NCI-H2196 (cell line): ENCODE data around the gene OSBPL1A.

Source experiments
- DNase-seq: peaks from one replicate; lab custom pipeline; 2025; ENCODE audit not compliant: unreplicated experiment; lab: John Stamatoyannopoulos, UW

Gene OSBPL1A

GRCh38 chr18:24397694-24398368, at the start of gene OSBPL1A:
TSS of gene OSBPL1A (minus strand) at chr18:24397824. CDS start at chr18:24377533, 20,291 bp downstream.
- peak; percentile 93 for DNase-seq

DNA sequence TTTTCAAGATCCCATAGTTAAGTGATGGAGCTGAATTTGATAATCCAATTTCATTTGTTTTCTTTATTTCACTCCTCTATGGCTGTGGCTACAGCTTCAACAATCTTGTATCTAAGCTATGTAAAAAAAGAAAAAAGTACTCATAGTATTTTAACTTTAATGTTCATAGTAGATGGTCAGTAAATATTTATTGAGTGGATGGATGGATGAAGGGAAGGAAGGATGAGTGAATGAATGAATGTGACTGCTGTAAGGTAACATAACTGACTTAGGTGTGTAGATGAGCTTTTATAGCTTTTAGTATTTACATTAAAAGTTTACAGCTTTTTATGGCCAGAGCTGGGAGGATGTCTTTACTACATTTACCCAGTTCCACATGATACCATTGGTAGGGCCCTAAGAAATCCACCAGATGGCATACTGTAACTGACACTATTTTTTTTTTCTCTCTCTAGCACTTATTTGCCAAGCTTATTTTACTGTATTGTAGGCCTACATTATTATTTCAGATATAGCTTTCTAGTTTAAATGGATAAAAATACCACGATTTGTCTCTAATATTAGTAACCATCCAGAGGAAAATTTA, 49.4 kb upstream of the OSBPL1A start:
- DNase-seq = no peak

DNA sequence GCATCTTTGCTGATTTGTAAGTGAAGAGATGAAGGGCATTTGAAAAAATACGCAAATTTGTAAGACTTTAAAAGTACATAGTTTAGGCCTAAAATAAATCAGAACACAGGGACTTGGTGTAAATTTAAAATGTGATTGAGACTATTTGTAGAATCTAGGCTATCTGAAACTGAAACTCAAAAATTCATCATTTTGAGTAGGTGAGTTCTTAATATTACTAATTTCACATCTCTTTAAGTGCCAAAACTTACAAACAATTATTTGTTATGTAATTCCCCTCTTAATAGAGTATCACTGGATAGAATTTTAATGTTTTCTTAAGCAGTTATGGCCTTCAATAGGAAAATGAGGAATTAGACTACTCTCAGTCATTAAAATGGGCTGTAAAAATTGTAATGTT, 48.8 kb upstream of the OSBPL1A start:
- no peak for DNase-seq

DNA sequence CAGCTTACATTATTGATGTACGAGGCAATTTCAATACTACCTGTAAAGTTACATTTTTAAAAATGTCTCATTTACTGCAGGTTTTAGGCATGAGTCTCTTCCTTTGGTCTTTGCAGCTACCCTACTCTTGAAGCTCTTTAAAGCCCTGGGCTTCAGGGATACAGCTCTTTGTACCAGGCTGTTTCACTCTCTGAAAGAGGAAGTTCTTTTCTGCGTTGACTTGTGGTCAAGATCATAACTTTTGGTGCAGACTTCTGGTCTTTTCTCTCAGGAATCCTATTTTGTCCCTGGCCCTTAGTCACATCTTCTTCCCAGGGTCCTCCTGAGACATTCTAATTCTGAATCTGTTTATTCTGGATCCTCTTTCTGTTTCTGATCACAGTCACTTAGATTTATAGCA, 46.2 kb upstream of the OSBPL1A start:
- no peak for DNase-seq

DNA sequence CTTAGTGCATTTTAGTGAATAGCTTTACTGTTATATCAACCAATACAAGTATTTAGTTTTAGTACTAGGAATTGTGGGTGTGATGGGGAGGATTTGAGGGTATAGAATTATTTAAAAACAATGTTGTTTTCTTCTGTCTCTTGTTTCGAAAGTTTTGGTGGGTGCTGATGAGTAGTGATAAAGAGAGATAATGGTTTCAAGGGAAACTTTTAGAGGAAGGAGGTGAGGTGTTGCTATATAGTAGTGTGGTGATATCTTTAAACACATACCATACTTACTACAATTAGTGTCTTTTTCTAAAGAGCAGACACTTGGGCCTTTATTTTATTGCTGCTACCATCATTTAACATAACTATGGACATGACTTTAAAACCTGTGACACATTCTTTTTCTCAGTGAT, 39.3 kb upstream of the OSBPL1A start:
- no peak for DNase-seq

- no peak for DNase-seq
Measured at GRCh38 chr18:24432618-24433017, 35.0 kb upstream of the OSBPL1A start.

DNA sequence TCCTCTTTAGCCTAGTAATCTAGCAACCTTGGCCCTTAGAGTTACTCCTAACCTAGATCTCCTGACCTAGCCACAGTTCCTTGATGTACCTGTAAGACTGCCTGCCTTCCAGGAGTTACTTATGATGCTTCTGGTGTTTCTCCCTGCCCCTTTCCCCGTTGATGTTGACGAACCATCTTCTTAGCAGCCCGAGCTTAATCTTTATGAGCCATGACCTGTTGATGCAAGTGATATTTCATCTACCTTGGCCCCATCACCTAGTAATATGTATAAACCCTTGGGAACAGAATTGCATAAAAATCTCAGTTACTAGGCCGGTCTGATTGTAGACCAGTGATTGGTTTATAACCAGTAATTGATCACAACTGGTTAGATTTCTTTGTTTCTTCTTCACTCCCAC, 31.6 kb upstream of the OSBPL1A start:
- no peak for DNase-seq

DNA sequence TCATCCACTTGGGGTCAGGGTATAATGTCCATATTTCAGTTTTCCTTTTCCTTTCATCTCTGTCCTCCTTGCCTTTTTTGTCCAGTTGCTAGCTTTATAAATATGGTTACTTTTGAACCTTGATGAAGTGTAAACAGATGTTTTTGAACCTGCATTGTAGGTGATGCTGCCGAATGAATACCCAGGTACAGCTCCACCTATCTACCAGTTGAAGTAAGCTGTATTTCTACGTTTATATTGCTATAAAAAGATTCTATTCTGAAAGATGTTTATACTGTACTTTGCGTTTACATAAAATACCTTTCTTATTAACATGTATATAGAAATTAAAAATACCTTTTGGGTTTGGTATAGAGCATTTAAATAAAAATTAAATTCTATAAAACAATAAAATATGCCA, 31.1 kb upstream of the OSBPL1A start:
- no peak for DNase-seq

GRCh38 chr18:24427484-24427883, 29.9 kb upstream of the OSBPL1A start:
- DNase-seq = no peak

DNA sequence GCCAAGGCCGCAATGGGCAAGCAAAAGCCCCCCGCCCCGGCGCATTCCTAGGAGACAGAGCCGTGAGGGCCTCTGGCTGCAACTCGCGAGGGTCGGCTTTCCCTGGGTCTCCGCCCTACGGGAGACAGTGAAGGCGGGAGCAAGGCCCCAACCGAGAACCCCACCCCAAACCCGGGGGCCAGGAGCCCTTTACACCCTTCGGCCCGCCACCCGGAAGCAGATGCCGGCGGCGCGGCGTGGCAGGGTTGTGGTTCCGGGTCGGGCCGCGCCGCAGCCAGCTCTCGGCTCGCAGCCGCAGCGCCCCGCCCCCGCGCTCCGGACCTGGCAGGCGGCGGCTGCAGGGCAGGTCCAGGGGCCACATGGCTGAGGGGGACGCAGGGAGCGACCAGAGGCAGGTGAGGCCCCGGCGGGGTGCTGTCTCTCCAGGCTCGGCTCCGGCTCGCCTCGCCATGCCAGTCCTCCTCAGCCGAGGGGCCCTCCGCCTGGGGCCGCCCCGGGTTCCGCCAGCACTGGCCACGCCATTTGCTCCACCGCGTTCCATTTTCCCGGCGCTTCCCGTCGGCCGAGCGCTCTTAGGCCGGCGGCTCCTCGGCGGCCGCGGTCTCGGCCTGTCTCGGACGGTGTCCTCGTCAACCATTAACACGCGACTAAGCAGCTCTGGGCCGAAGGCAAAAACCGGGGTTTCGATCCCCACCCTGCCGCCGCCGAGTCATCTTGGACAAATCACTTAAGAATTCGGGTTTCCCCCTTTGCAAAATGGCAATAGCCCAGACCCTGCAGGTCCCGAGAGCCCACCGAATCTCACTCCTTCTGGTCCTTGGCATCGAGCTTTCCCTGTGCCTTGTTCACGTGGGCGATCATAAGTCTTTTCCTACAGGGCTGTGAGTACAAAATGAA, 29.0 kb upstream of the OSBPL1A start, which contains the start of gene IMPACT:
TSS of gene IMPACT (plus strand) at position 273 of the 897 bp plus-strand sequence. CDS start at position 360, 87 bp downstream.
- DNase-seq = peak; percentile 67

DNA sequence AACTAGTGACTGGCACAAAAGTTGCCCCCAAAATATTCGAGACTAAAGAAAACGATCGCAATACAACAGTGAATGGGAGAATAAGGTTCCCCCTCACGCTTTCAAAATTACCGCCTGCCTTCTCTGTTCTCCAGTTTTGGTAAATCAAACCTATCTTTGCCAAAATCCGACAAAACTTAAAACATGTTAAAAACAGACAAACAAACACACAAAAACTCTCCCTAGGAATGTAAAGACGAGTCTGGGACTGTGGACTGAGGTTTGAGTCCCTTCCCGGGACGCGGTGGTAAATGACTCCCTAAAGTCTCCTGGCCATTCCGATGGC, 28.4 kb upstream of the OSBPL1A start:
- DNase-seq = no peak

DNA sequence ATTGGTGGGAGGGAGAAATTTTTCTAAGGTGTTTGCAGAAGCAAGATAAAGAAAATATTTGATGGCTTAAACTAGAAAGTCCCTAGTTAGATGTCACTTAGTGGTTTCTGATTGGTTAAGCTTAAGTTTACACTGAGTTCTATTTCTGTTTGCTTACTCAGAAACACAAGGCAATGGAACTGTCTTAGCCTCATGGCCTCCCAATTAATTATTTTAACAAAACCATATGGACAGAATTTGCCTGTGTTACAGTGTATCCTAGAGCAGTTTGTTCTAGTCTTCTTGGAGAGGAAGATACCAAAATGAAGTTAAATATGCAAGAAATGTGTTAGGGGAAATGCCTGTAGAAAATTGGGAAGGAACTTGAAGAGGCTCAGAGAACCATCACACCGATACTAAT, 24.2 kb upstream of the OSBPL1A start:
- DNase-seq = no peak

DNA sequence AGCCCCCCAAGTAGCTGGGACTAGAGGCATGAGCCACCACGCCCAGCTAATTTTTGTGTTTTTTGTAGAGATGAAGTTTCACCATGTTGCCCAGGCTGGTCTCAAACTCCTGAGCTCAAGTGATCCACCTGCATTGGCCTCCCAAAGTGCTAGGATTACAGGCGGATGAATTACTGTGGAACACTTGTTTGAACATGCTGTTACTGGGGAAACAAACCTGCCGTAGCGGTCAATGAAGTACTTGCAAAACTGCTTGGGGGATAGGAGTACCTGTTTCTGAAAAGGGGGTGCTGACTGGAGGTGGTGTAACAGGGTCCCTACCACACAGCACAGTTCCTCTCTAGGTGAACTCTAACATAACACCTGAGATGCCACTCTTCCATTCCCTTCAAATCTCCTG, 22.9 kb upstream of the OSBPL1A start:
- DNase-seq = no peak

- DNase-seq = no peak
Measured at GRCh38 chr18:24417480-24417879, 19.9 kb upstream of the OSBPL1A start.

GRCh38 chr18:24414349-24415003, 16.9 kb upstream of the OSBPL1A start:
- DNase-seq = no peak

DNA sequence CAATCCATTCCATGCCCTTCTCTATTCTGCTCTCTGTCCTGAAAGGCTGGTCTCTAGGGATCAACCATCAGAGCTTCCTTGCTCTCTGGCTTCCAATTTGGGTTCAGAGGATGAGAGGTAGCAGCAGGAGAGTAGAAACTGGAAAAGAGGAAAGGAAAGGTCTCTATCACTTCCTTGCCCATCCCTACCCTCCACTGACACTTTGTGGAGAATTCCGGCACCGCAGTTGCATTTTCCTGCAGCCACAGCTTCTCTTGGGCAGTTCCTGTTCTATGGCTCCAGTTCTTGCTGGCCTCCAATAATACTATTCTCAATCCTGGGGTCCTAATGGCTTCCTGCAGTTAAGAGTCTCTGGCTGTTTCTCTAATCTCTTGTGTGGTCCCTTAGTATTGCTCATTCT, 15.5 kb upstream of the OSBPL1A start:
- no peak for DNase-seq

DNA sequence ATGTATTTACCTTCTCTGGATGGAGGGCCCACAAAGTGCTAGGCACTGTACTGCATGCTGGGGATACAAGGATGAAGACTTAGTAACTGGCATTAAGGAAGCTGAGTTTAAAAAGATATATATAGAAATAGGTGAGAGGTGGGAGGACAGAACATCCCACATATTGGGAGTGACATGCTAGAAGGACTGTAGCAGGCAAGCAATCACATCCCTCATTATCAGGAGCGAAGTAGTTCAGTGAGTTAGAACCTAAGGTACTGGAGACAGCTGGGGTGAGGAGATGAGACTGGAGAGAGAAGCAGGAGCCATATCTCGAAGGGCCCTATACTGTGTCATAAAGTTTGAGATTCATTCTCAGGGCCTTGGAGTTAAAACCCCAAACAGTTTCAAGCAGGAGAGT, 10.9 kb upstream of the OSBPL1A start:
- DNase-seq = no peak

GRCh38 chr18:24404591-24404990, 7.0 kb upstream of the OSBPL1A start:
- DNase-seq = no peak

DNA sequence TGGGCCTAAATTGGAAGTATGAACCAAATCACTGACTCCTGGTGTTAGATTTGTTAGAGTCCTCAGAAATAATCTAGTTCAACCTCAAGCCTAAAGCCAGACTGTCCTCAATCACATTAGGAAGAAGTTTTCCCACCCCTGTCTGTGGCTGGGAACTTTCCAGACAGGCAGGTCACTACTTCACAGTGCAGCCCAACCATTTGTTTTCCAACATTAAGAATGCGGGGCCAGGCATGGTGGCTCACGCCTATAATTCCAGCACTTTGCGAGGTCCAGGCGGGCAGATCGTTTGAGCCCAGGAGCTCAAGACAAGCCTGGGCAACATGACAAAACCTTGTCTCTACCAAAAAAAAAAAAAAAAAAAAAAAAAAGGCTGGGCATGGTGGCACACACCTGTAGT, 5.5 kb upstream of the OSBPL1A start:
- DNase-seq = no peak

DNA sequence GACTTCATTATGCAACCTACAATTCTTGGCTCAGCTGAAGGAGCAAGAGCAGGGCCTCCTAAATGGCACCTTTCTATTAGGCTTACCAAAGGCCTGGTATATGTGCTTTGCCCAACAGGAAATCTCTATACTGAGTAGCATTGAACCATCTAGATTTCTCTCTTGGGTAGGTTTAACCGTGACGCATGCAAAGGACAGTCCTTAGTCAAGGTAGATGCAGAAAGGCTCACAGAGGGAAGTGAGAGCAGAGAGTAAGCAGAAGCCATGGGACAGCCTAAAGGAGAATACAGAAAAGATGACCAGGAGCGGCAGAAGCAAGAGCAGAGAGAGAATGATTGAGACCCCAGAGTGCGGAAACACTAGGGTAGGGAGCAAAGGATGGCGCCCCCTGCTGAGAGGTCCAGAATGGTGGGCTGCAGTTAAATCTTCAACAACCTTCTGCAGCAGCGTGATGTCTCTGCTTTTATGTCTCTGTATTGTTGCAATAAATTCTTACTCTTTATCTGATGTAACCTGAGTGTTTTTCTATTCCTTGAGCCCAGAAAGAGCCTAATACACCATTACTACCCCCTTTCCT, 4.7 kb upstream of the OSBPL1A start:
- DNase-seq = no peak

GRCh38 chr18:24400587-24400986, 3.0 kb upstream of the OSBPL1A start:
- no peak for DNase-seq
